DOHH2 (cell line): ENCODE measurements around the gene GALNT13.

Experiments
- EZH2phosphoT487 ChIP-seq: fragments of 200-600 bp; sonication (generic); IDR thresholded peaks from 2 replicates; pipeline ENCODE4 v1.6.1; 2017; ENCODE audit warnings: borderline replicate concordance, mild to moderate bottlenecking, antibody characterized with exemption, low read length, moderate library complexity, mixed read lengths
- TF ChIP-seq, protein P1 (sequence below): fragments of 200-600 bp; sonication (generic); IDR thresholded peaks from one replicate; pipeline ENCODE4 v1.5.1; 2014; ENCODE audit warnings: antibody characterized with exemption, mild to moderate bottlenecking, low read depth, low read length; ENCODE audit not compliant: poor library complexity, severe bottlenecking

GRCh38 chr2:154481336-154481735, 609.6 kb downstream of the GALNT13 start:
- TF ChIP-seq EZH2phosphoT487: no peak
- TF ChIP-seq, protein P1, sequence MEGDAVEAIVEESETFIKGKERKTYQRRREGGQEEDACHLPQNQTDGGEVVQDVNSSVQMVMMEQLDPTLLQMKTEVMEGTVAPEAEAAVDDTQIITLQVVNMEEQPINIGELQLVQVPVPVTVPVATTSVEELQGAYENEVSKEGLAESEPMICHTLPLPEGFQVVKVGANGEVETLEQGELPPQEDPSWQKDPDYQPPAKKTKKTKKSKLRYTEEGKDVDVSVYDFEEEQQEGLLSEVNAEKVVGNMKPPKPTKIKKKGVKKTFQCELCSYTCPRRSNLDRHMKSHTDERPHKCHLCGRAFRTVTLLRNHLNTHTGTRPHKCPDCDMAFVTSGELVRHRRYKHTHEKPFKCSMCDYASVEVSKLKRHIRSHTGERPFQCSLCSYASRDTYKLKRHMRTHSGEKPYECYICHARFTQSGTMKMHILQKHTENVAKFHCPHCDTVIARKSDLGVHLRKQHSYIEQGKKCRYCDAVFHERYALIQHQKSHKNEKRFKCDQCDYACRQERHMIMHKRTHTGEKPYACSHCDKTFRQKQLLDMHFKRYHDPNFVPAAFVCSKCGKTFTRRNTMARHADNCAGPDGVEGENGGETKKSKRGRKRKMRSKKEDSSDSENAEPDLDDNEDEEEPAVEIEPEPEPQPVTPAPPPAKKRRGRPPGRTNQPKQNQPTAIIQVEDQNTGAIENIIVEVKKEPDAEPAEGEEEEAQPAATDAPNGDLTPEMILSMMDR: no peak
